HG03196 (cell line): ENCODE results near the gene TSPO2.

ENCODE experiments used
- ATAC-seq: cut with Tn5 transposase; IDR thresholded peaks from one replicate; pipeline ENCODE4 v1.9.1; 2021; ENCODE audit not compliant: unreplicated experiment

The TSPO2 gene

GRCh38 chr6:41049955-41050354, 7.7 kb downstream of the TSPO2 start:
- ATAC-seq: no peak

- ATAC-seq: no peak
Measured at GRCh38 chr6:41050536-41050935, 8.3 kb downstream of the TSPO2 start.

- ATAC-seq: no peak
Measured at GRCh38 chr6:41051873-41052272, 9.6 kb downstream of the TSPO2 start.

DNA sequence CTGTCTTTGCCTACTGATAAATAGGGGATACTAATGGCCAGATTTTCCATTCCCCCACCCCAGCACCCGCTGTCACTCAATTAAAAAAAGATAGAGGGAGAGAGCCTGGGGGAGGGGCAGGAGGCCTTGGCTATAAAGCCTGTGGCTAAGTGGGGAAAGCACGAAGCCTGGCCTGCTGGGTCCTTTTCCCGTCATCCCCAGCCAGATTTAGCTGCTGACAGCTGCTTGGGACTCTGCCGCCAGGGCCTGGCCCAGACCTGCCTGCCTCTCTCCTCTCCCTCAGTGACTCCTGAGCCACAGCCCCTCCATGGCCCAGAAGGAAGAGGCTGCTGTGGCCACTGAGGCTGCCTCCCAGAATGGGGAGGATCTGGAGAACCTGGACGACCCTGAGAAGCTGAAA, 10.8 kb downstream of the TSPO2 start, which contains the start of gene APOBEC2:
APOBEC2 (plus strand) TSS at position 162 of the 400 bp plus-strand sequence; CDS start at position 308, 146 bp downstream.
- no peak for ATAC-seq

DNA sequence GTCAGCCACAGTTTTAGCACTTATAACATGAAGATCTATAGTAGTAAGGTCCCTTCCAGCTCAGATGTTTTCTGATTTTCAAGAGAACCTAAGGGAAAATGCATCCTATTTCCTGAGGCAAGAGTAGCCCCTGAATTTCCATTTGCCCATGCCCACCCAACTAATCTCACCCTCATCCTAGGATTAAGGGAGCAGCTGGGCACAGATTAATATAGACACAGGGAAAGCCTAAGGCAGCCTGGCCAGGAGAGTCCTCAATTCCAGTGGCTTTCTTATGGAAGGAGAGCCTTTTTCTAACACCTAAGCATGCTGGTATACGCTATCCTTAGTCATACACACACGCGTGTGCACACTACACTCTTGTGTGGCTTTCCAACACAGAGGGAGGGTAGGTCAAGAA, 12.2 kb downstream of the TSPO2 start:
- ATAC-seq: no peak

- no peak for ATAC-seq
Measured at GRCh38 chr6:41055149-41055548, 12.9 kb downstream of the TSPO2 start.

DNA sequence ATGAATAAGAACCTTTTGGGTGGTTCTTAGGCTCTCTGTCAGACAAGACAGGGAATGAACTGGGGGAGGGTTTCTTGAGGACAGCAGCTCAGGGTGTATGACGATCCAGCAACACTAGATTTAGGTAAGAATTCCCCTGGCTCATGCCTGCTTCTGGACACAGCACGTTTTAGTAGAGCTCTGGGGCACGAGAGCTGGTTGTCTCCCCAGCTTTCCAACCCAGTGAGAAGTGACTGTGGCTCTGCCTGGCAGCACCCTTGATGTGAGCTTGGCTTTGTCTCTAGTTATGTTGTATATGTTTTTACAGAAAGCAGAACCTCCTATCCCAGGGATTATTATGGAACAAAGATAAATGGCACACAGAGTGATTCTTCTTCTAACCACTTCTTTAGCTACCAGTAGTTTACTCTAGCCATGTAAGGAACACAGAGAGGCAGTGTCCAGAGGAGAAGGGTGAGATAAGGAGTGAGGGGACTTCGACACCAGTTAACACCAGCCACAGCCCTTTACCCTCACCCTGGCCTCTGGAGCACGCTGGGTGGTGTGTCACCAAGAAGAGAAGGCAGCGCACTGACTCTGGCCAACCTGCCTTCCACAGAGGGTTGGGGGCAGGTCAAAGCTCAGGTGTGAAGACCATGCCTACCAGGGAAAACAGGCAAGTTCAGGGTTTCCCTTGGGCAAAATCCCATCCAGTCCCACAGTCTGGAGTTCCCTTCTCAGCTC, 14.7 kb downstream of the TSPO2 start:
- ATAC-seq: no peak

DNA sequence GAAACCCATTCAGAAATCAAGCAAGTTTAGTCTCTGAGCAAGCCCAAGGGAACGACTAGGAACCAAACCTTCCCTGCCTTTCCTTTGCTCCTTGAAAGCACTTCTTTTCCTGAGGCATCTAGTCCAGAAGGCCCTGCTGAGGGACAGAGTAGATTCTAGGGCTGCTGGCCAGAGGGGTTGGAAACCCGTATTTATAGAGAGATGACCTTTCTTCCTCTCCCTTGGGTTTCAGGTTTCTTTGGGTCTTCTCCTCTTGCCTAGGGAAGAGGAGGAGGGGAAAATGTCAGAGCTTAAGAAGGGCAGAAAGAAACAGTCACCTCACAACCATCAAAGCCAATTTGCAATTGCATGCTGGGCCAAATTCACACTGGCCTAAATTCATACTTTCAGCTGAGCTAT, 16.5 kb downstream of the TSPO2 start:
- ATAC-seq: no peak

DNA sequence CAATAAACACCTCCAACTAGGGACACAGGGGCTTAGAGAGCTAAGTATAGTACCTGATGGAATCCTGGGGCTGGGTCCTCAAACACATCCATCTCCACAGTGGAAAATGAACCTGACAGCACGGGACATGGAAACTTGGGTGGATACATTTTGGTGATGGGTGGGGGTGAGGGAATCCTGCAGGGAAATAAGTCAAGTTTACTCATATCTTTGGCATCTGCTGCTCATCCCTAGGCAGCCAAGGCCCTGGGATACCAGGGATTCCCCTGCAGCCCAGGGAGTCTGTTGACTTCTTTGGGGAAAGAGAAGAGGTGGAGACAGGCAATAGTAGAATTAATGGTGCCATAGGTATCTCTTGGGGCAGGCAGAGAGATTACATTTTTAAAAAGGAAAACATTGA, 17.3 kb downstream of the TSPO2 start:
- no peak for ATAC-seq

DNA sequence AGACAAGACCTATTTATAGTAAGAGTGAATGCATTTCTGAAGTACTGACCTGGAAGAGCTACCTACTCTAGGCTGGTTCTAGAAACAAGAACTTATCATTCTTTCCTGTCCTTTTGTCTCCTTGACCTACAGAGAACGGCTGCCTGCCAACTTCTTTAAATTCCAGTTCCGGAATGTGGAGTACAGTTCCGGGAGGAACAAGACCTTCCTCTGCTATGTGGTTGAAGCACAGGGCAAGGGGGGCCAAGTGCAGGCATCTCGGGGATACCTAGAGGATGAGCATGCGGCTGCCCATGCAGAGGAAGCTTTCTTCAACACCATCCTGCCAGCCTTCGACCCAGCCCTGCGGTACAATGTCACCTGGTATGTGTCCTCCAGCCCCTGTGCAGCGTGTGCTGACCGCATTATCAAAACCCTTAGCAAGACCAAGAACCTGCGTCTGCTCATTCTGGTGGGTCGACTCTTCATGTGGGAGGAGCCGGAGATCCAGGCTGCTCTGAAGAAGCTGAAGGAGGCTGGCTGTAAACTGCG, 19.0 kb downstream of the TSPO2 start:
- ATAC-seq: no peak

GRCh38 chr6:41062056-41062455, 19.8 kb downstream of the TSPO2 start:
- no peak for ATAC-seq

GRCh38 chr6:41063884-41064285, 21.6 kb downstream of the TSPO2 start:
- ATAC-seq: no peak

DNA sequence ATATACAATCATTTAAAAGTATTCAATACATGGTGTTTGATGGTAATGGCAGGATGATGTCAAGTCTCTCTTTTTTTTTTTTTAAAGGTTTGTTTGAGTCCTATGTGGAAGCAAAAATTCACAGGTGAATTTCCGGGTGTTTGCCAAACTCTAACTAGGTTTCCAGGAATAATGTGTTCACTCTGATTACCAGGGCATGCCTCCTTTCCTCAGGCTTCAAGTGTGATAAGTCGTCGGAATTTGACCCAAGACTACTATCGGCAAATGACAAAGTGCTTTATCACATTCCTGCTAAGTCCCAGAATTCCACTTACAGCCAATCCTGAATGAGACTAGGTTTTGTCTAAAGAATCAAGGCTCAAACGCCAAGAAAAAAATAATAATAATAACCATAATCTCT, 22.6 kb downstream of the TSPO2 start:
- no peak for ATAC-seq

DNA sequence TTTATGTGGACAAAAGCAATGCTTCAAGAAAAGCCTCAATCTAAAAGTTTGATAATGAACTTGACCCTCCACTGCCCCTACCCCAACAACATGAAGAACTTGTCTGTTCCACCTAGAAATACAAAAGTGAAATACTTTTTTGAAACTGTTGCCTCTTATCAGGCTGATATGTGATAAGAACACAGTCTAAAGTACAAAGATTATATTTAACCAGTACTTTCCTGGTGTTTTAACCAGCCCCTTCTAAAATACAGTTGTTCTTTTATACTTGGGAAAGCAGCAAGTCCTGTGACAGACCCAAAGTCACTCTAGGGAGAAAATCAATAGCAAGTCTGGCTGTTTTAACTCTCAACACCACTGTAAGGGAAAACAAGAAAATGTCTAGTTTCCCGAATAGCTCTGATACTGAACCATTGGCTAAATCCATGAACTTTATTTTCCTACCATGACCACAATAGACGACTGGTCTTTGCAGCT, 23.3 kb downstream of the TSPO2 start:
- no peak for ATAC-seq

GRCh38 chr6:41066867-41067304, 24.6 kb downstream of the TSPO2 start:
- no peak for ATAC-seq

DNA sequence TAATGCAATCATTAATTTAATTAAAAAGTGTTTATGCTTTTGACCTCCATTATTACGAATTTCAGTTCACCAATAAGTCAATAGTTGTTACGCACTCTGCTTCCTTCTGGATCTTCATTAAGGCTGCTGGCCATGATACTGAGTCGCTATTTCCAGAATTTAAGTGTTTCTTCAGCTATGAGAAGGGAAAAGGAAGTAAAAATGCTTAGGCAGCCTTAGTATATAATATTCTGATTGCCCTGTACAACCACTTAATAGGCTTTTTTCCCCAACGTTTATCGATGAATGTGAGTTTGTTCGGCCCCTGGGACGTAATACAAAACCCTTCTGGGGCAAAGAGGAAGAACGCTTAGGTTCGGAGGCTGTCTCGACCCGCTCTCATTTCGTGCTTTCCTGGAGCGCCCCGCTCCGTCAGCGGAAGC, 29.2 kb downstream of the TSPO2 start:
- no peak for ATAC-seq

DNA sequence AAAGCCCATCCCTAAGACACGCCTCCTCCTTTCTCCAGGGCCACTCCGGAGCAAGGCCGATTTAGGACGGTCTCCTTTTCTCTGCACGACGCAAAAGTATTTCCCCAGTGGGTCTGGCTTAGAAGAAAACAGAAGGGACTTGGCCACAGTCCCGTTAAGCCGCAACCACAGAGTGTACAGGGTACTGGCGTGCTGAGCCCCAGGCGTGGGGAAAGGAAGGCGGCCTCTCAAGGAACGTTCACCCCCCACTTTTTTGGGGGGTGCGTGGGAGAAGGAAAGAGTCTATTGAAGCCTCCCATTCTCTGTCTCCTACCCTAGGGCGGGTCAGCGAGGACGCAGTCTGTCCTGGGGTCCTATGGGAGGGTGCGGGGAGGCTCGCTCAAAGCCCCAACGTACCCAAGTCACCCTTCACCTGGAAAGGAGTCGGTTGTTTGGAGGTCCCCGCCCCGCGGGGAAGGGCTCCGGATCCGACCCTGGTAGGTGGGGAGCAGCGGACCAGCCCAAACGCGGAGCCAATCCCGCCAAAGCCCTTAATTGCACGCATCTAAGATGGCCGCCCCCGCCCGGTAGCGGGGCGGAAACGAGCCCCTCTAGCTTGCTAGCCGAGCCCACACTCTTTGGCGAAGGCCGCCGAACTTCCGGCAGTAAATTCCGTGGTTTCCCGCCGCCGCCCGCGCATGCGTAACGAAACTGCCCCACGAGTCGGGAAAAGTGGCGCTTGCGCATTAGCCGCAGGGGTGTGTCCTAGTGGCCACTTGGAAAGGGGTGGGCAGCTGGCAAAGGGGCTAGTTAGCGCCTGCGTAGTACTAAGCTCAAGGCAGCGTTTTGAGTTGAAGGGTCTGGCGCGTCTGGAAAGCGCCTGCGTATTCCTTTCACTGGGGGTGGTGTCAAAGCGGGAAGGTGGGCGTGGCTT, 29.9 kb downstream of the TSPO2 start, which contains the start of gene OARD1:
OARD1 (minus strand) TSS at position 434 of the 913 bp plus-strand sequence. CDS start 722 bp downstream, outside the sequence.
- peak; percentile 76 for ATAC-seq

GRCh38 chr6:41072836-41073202, 30.6 kb downstream of the TSPO2 start, which contains the start of gene NFYA:
TSS of gene NFYA (plus strand) at chr6:41072974. CDS start at chr6:41079090, 6,116 bp downstream.
- peak; percentile 63 for ATAC-seq

DNA sequence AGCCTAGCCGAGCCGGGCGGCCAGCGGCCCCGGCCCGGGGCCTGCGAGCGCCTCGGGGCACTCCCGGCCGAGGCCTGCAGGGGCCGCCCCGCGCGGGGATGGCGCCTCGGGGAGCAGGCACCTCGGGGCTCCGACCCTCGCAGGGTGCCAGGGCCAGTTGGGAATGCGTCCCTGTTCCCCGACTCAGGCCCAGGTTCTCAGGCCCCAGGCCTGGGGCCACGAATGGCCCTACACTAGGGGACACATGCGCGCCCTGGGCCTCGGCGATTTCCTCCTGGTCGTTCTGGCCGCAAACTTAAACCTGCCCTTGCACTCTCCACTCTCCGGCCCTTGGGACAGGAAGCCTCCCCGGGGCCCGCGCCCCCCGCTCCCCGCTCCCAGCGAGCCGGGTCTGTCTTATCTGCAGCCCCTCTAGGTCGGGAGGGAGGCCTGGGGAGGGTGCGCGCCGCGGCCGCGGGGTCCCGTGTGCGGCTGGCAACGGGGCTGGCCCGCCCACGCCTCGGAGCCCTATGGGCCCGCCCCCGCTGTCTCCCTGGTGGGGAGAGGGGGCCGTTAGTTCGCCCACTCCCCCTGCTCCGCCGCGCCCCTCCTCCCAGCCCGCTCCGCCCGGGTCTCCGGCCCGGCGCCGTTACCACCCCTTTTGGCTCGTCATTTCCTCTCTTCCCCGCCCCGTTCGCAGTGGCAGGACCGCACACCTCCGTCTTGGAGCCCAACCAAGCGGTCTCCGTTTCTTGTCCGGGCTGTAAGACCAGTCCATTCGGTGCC, 31.1 kb downstream of the TSPO2 start:
- ATAC-seq: peak; percentile 29

- no peak for ATAC-seq
Measured at GRCh38 chr6:41073968-41074691, 31.9 kb downstream of the TSPO2 start.
